Kidney (tissue), 14 donors: Measurements from ENCODE around the gene GFRA1. TPM values are rescaled to one million over a fixed set of nuclear protein-coding genes. Genes with fewer than 3 reads are reported as not detected.
"Not testable (repeated sequence)": the region's sequence is repeated elsewhere in the genome, so short reads cannot be mapped to it uniquely, and the experiment has no call there.

Experiments used
- DNase-seq, 5 donors: peaks; one replicate each; pipeline ENCODE4 v3.0.0-alpha.2; 2013 to 2020
- FAIRE-seq: peaks from 2 replicates; lab custom pipeline; 2012; peaks lifted over from hg19 to GRCh38; lab: Jason Lieb, UNC
- H3K27ac ChIP-seq, 2 donors: one replicate each; pipeline ENCODE4 v1.7.0; 2013; ENCODE audit warnings: low read depth in 2 of 2, low read length in 2 of 2, inconsistent platforms in 1 of 2
- H3K27me3 ChIP-seq: one replicate; pipeline ENCODE4 v1.7.1; 2013; ENCODE audit warnings: low read length, inconsistent platforms; ENCODE audit not compliant: control insufficient read depth, insufficient read depth
- H3K36me3 ChIP-seq, 3 donors: one replicate each; pipeline versions ENCODE4 v1.7.0 to v1.7.1; 2013; ENCODE audit warnings: low read length in 3 of 3, control low read depth in 1 of 3, inconsistent platforms in 1 of 3; ENCODE audit not compliant: insufficient read depth in 3 of 3, control insufficient read depth in 2 of 3
- H3K4me1 ChIP-seq, 3 donors: one replicate each; pipeline versions ENCODE4 v1.7.0 to v1.7.1; 2013; ENCODE audit warnings: low read length in 3 of 3, inconsistent platforms in 1 of 3, low read depth in 1 of 3; ENCODE audit not compliant: control insufficient read depth in 2 of 3, insufficient read depth in 2 of 3
- H3K4me3 ChIP-seq, 3 donors: one replicate each; pipeline versions ENCODE4 v1.7.0 to v1.8.1; 2013; ENCODE audit warnings: low read length in 3 of 3, control low read depth in 1 of 3, inconsistent platforms in 1 of 3
- H3K9ac ChIP-seq, 3 donors: one replicate each; pipeline versions ENCODE4 v1.7.0 to v1.7.1; 2013; ENCODE audit warnings: low read length in 3 of 3, control low read depth in 1 of 3, inconsistent platforms in 1 of 3
- H3K9me3 ChIP-seq, 3 donors: one replicate each; pipeline versions ENCODE4 v1.7.0 to v1.7.1; 2013; ENCODE audit warnings: low read length in 3 of 3, control low read depth in 1 of 3, inconsistent platforms in 1 of 3; ENCODE audit not compliant: control insufficient read depth in 2 of 3, insufficient read depth in 1 of 3
- CTCF ChIP-seq: IDR thresholded peaks from 3 replicates; pipeline ENCODE4 v1.5.1; 2012; ENCODE audit warnings: mild to moderate bottlenecking, moderate library complexity, borderline replicate concordance; ENCODE audit not compliant: insufficient read depth; ENCODE audit errors: extremely low read depth
- intact Hi-C: fragments of 100-400 bp; cut with DNase I; formaldehyde crosslinking; loops from one replicate; pipeline ENCODE4 v1.11.1; 2022
- polyA plus RNA-seq: library from polyadenylated mRNA; stranded (reverse); fragments of 350-450 nt; fragmentation: Illumina TruSeq; extraction: RNeasy Lipid Tissue Mini Kit (QIAGEN cat#74804); gene quantifications from one replicate; pipeline ENCODE4 v1.2.3, GENCODE V29; 2014; ENCODE audit warnings: low read depth, low replicate concordance; ENCODE audit not compliant: insufficient read depth
- total RNA-seq: library from RNA; stranded (reverse); fragmentation: NEBNext Ultra II Directional; extraction: Animal tissue kit (Norgen Biotek cat#: 25700); gene quantifications from one replicate; pipeline ENCODE4 v1.2.1, GENCODE V29; 2021
- donor health status: control.
- donor health status: control.
- donor health status: control.
- donor health status: control.
- donor health status: control.
- donor health status: DM: yes; HTN: yes; CAD: no.
- donor health status: Normal renal cell carcinoma (clear cell type).

Gene GFRA1
- total and polyA plus RNA-seq, 2 donors from 2014 or later: 3.0 to 22.3 TPM

- DNase-seq (peak in 1 of 5 donors; percentile 4), FAIRE-seq (no peak)
- TF ChIP-seq CTCF: no peak
- intact Hi-C loops: no loop called here
- Histone ChIP-seq H3K4me3 (no peak overlapping the region), H3K4me1 (no peaks in the 10 kb centered on the region), H3K27me3 (no peaks in the 10 kb centered on the region), H3K9me3 (no peaks in the 10 kb centered on the region), H3K27ac (no peak overlapping the region), H3K36me3 (no peaks in the 10 kb centered on the region), H3K9ac (no peak overlapping the region)
These were observed 219.1 kb downstream of the GFRA1 start for GRCh38 chr10:116053910-116054309.

- FAIRE-seq, H3K9me3 ChIP-seq, H3K9ac ChIP-seq, DNase-seq, H3K27ac ChIP-seq, H3K36me3 ChIP-seq, H3K27me3 ChIP-seq, intact Hi-C loops, H3K4me3 ChIP-seq, H3K4me1 ChIP-seq: not testable (repeated sequence)
These were observed 219.8 kb downstream of the GFRA1 start for GRCh38 chr10:116053009-116053730.

GRCh38 chr10:116052522-116052921 lies 220.5 kb downstream of the GFRA1 start:
- DNase-seq, H3K9ac ChIP-seq, H3K9me3 ChIP-seq, H3K4me1 ChIP-seq, H3K4me3 ChIP-seq, H3K27ac ChIP-seq, FAIRE-seq, H3K36me3 ChIP-seq, intact Hi-C loops, H3K27me3 ChIP-seq: not testable (repeated sequence)

GRCh38 chr10:116049974-116050304 lies 223.1 kb downstream of the GFRA1 start:
- no peak for DNase-seq
- no peak for FAIRE-seq
- Histone ChIP-seq H3K27ac (no peak overlapping the region), H3K4me1 (no peaks in the 10 kb centered on the region), H3K9me3 (no peaks in the 10 kb centered on the region), H3K36me3 (no peaks in the 10 kb centered on the region), H3K9ac (no peak overlapping the region), H3K4me3 (no peak overlapping the region), H3K27me3 (no peaks in the 10 kb centered on the region)
- no peak for TF ChIP-seq CTCF
- intact Hi-C loops: no loop called here
